H9 (cell line): Measurements from ENCODE around the gene NFATC4. TPM values are rescaled to one million over a fixed set of nuclear protein-coding genes. Genes with fewer than 3 reads are reported as not detected.
A peak's percentile ranks its signal among the peaks of the same experiment; 100 is the strongest.

ENCODE experiments used
- DNase-seq: peaks from one replicate; pipeline ENCODE4 v3.0.0-alpha.2; 2017
- H2AFZ ChIP-seq: one replicate; pipeline ENCODE4 v1.6.1; 2013; ENCODE audit warnings: mild to moderate bottlenecking, low read length, control low read depth, moderate library complexity
- H2AK5ac ChIP-seq: 2 replicates; pipeline ENCODE4 v1.6.1; 2013; ENCODE audit warnings: low read length, control low read depth, mixed read lengths; ENCODE audit not compliant: insufficient read length
- H2BK120ac ChIP-seq: one replicate; pipeline ENCODE4 v1.6.1; 2013; ENCODE audit warnings: low read depth, mild to moderate bottlenecking, low read length, control low read depth, inconsistent platforms; ENCODE audit not compliant: poor library complexity, severe bottlenecking
- H2BK12ac ChIP-seq: 2 replicates; pipeline ENCODE4 v1.6.1; 2013; ENCODE audit warnings: low read length, control low read depth, mixed read lengths, low read depth; ENCODE audit not compliant: insufficient read length
- H2BK15ac ChIP-seq: 2 replicates; pipeline ENCODE4 v1.6.1; 2013; ENCODE audit warnings: low read depth, low read length, control low read depth
- H2BK20ac ChIP-seq: one replicate; pipeline ENCODE4 v1.6.1; 2013; ENCODE audit warnings: low read depth, mild to moderate bottlenecking, low read length, control low read depth, inconsistent platforms; ENCODE audit not compliant: poor library complexity, severe bottlenecking
- H2BK5ac ChIP-seq: 2 replicates; pipeline ENCODE4 v1.6.1; 2013; ENCODE audit warnings: low read length, control low read depth, mixed read lengths; ENCODE audit not compliant: insufficient read length
- H3K14ac ChIP-seq: 2 replicates; pipeline ENCODE4 v1.6.1; 2013; ENCODE audit warnings: low read length, control low read depth; ENCODE audit not compliant: insufficient read depth
- H3K18ac ChIP-seq: 2 replicates; pipeline ENCODE4 v1.6.1; 2013; ENCODE audit warnings: low read depth, mild to moderate bottlenecking, mixed read lengths, low read length, control low read depth; ENCODE audit not compliant: insufficient read length
- H3K23ac ChIP-seq: 2 replicates; pipeline ENCODE4 v1.6.1; 2013; ENCODE audit warnings: low read length, control low read depth, mixed read lengths, low read depth; ENCODE audit not compliant: insufficient read length
- H3K23me2 ChIP-seq: 2 replicates; pipeline ENCODE4 v1.6.1; 2013; ENCODE audit warnings: low read depth, mild to moderate bottlenecking, mixed read lengths, low read length, control low read depth; ENCODE audit not compliant: insufficient read length, poor library complexity, severe bottlenecking
- H3K27ac ChIP-seq: 2 replicates; pipeline ENCODE4 v1.5.1; 2013; ENCODE audit warnings: low read length, control low read depth, mixed read lengths, low read depth; ENCODE audit not compliant: insufficient read length
- H3K27me3 ChIP-seq: 2 replicates; pipeline ENCODE4 v1.6.1; 2013; ENCODE audit warnings: low read length, control low read depth, inconsistent platforms; ENCODE audit not compliant: insufficient read depth
- H3K4ac ChIP-seq: 2 replicates; pipeline ENCODE4 v1.6.1; 2013; ENCODE audit warnings: low read depth, mild to moderate bottlenecking, control low read depth, inconsistent platforms, low read length, moderate library complexity
- H3K4me1 ChIP-seq: 2 replicates; pipeline ENCODE4 v1.6.1; 2013; ENCODE audit warnings: low read length, control low read depth, inconsistent platforms; ENCODE audit not compliant: insufficient read depth
- H3K4me2 ChIP-seq: 2 replicates; pipeline ENCODE4 v1.6.1; 2013; ENCODE audit warnings: low read length, control low read depth, mixed read lengths; ENCODE audit not compliant: insufficient read length, insufficient read depth
- H3K56ac ChIP-seq: 2 replicates; pipeline ENCODE4 v1.6.1; 2013; ENCODE audit warnings: low read depth, mild to moderate bottlenecking, mixed read lengths, low read length, control low read depth; ENCODE audit not compliant: insufficient read length
- H3K79me1 ChIP-seq: 2 replicates; pipeline ENCODE4 v1.6.1; 2013; ENCODE audit warnings: low read depth, mild to moderate bottlenecking, moderate library complexity, low read length, control low read depth, inconsistent platforms; ENCODE audit not compliant: insufficient read depth, poor library complexity, severe bottlenecking
- H3K79me2 ChIP-seq: 2 replicates; pipeline ENCODE4 v1.6.1; 2013; ENCODE audit warnings: low read length, control low read depth, inconsistent platforms; ENCODE audit not compliant: insufficient read depth
- H3K9ac ChIP-seq: 2 replicates; pipeline ENCODE4 v1.6.1; 2013; ENCODE audit warnings: low read length, control low read depth, mixed read lengths; ENCODE audit not compliant: insufficient read length; ENCODE audit errors: extremely low read depth
- H3K9me3 ChIP-seq: one replicate; pipeline ENCODE4 v1.6.1; 2013; ENCODE audit warnings: low read depth, low read length, inconsistent platforms; ENCODE audit not compliant: control insufficient read depth
- H3T11ph ChIP-seq: one replicate; pipeline ENCODE4 v1.6.1; 2013; ENCODE audit warnings: mild to moderate bottlenecking, low read length, control low read depth, inconsistent platforms
- H4K20me1 ChIP-seq: one replicate; pipeline ENCODE4 v1.6.1; 2013; ENCODE audit not compliant: control insufficient read depth, insufficient read length, insufficient read depth
- H4K5ac ChIP-seq: 2 replicates; pipeline ENCODE4 v1.6.1; 2013; ENCODE audit warnings: low read depth, mild to moderate bottlenecking, mixed read lengths, low read length, control low read depth; ENCODE audit not compliant: insufficient read length
- H4K8ac ChIP-seq: replicated peaks from 2 replicates; pipeline ENCODE4 v1.6.1; 2013; ENCODE audit warnings: low read length, control low read depth, mixed read lengths, low read depth; ENCODE audit not compliant: insufficient read length
- H4K91ac ChIP-seq: 2 replicates; pipeline ENCODE4 v1.6.1; 2013; ENCODE audit warnings: low read depth, mild to moderate bottlenecking, moderate library complexity, mixed read lengths, low read length, control low read depth; ENCODE audit not compliant: insufficient read length
- H3K27ac Mint-ChIP-seq, 3 experiments: 2 replicates in 2 of 3; 3 replicates in 1 of 3; pipeline ENCODE4 v1.8.0; 2020 to 2021; ENCODE audit warnings: mixed read lengths in 3 of 3, mild to moderate bottlenecking in 1 of 3, moderate library complexity in 1 of 3
- H3K27me3 Mint-ChIP-seq: 2 replicates; pipeline ENCODE4 v1.8.0; 2021; ENCODE audit warnings: low read depth, mild to moderate bottlenecking, moderate library complexity, mixed read lengths
- H3K36me3 Mint-ChIP-seq, 3 experiments: 2 replicates in 2 of 3; 3 replicates in 1 of 3; pipeline ENCODE4 v1.8.0; 2020 to 2021; ENCODE audit warnings: low read depth in 3 of 3, mixed read lengths in 3 of 3; ENCODE audit not compliant: insufficient read depth in 1 of 3
- H3K4me1 Mint-ChIP-seq, 2 experiments: 2 replicates each; pipeline ENCODE4 v1.8.0; 2020; ENCODE audit warnings: mixed read lengths in 2 of 2
- H3K4me3 Mint-ChIP-seq, 2 experiments: 2 replicates in 1 of 2; 3 replicates in 1 of 2; pipeline ENCODE4 v1.8.0; 2020 to 2021; ENCODE audit warnings: mild to moderate bottlenecking in 2 of 2, mixed read lengths in 2 of 2, moderate library complexity in 1 of 2
- H3K9me3 Mint-ChIP-seq, 2 experiments: 2 replicates in 1 of 2; 3 replicates in 1 of 2; pipeline ENCODE4 v1.8.0; 2020; ENCODE audit warnings: mild to moderate bottlenecking in 2 of 2, mixed read lengths in 2 of 2, moderate library complexity in 1 of 2
- CTCF ChIP-seq: fragments of 200-600 bp; sonication (generic); conservative IDR thresholded peaks from 3 replicates; pipeline ENCODE4 v1.8.0; 2021; ENCODE audit warnings: antibody characterized with exemption, mild to moderate bottlenecking
- WGBS: extraction: QIAGEN DNeasy Blood & Tissue Kit; methylation state at CpG from one replicate; pipeline ENCODE4 v1.1.7; 2013; ENCODE audit warnings: missing lambda C conversion rate, low lambda C conversion rate, mixed read lengths; ENCODE audit not compliant: insufficient read length; ENCODE audit errors: extremely low coverage; 5-methylcytosine and 5-hydroxymethylcytosine counted together
- total RNA-seq: library from RNA; stranded (reverse); gene quantifications from 2 replicates; pipeline ENCODE4 v1.2.1, GENCODE V29; 2021

NFATC4 gene
- total RNA-seq, 1 experiment from 2014 or later: 46.4 TPM

DNA sequence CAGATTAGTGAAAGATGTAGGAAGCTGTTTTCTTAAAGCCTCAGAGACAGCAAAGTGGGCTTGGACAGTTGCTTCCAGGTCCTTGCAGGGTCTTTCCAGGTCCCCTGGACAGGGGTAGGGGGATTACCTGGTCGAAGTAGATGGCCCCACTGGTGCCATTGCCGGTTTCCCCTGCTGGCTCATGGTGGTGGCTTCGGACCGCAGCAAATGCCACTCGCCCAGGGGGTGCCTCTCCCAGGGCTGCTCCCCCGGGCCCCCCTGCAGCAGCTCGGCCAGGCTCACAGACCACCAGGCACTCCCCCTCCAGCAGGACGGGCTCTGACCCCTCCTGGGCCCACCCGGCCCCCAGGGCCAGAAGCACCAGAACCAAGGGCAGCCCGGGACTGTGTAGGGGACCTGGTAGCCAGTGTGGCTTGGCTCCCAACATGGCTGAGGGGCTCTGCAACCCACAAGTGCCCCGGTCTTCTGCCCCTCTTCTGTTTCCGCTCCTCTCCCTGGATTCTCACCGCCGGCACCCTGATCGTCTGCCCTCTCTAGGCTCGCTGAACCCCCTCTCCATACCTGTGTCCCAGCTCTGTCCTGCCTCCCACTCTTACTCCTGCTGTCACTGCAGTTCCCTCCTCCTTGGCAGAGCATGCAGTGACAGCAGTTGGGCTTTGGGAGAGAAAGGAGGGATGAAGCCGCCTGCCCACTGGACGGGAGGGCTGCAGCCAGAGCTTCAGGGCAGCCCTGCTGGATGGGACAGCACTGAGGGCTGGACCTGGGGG is 60.8 kb downstream of the NFATC4 start:
- Histone ChIP-seq H4K8ac (no peak overlapping the region), H3K79me1 (no peaks in the 10 kb centered on the region), H4K91ac (no peak overlapping the region), H3K4me2 (peak overlapping the region; percentile 98), H3K56ac (no peak overlapping the region), H2BK15ac (no peak overlapping the region), H2AK5ac (no peak overlapping the region), H3K9ac (no peak overlapping the region), H3K18ac (no peak overlapping the region), H2BK20ac (no peak overlapping the region), H3K27ac (no peak overlapping the region), H3K4me1 (peaks cover 3% of the 10 kb centered on the region; the same call in 1 of the 2 replicates), H3K23me2 (peaks cover 7% of the 10 kb centered on the region), H4K5ac (no peak overlapping the region), H3T11ph (no peak overlapping the region), H4K20me1 (peaks cover 2% of the 10 kb centered on the region), H3K14ac (no peak overlapping the region), H3K27me3 (peaks cover 2% of the 10 kb centered on the region; the same call in 1 of the 2 replicates), H3K79me2 (no peaks in the 10 kb centered on the region), H2BK5ac (no peak overlapping the region), H3K9me3 (no peaks in the 10 kb centered on the region), H3K4ac (no peak overlapping the region), H2AFZ (no peak overlapping the region), H3K23ac (no peak overlapping the region), H2BK12ac (no peak overlapping the region), H2BK120ac (no peak overlapping the region)
- H3K4me1 Mint-ChIP-seq: peaks cover 29 to 30% of the 10 kb centered on the region in 2 experiments
- peaks cover 0 to 18% (median 14%) of the 10 kb centered on the region in 3 experiments; a peak in 5 of 7 replicates for H3K36me3 Mint-ChIP-seq
- H3K9me3 Mint-ChIP-seq: no peaks in the 10 kb centered on the region
- peak overlapping the region; percentile 67 to 84 for H3K4me3 Mint-ChIP-seq
- H3K27me3 Mint-ChIP-seq: peaks cover 8% of the 10 kb centered on the region
- TF ChIP-seq CTCF: no peak
- no peak for DNase-seq
- H3K27ac Mint-ChIP-seq: peak overlapping the region in 1 of 3 experiments; percentile 75; a peak in 1 of 7 replicates
- no CpG with 5 or more reads among the region's 18 CpGs for WGBS

Other genes with a start within 250 kb of the NFATC4 start
- gene FITM1, start 237.5 kb upstream of the NFATC4 start, total RNA-seq: 0.31 and 0.72 TPM in 2 replicates
- 109 TPM in 2 replicates for gene PSME1, start 232.0 kb upstream of the NFATC4 start, total RNA-seq
- 52.9 and 55.9 TPM in 2 replicates for gene EMC9, start 226.6 kb upstream of the NFATC4 start, total RNA-seq
- 125 and 126 TPM in 2 replicates for gene PSME2, start 221.6 kb upstream of the NFATC4 start, total RNA-seq
- gene RNF31, start 220.7 kb upstream of the NFATC4 start, total RNA-seq: 67.8 and 87.3 TPM in 2 replicates
- 20.9 and 27.6 TPM in 2 replicates for gene IRF9, start 206.9 kb upstream of the NFATC4 start, total RNA-seq
- gene REC8, start 196.1 kb upstream of the NFATC4 start, total RNA-seq: 58.0 and 58.5 TPM in 2 replicates
- gene IPO4, start 179.4 kb upstream of the NFATC4 start, total RNA-seq: 114 and 116 TPM in 2 replicates
- 31.6 and 31.8 TPM in 2 replicates for gene TM9SF1, start 172.7 kb upstream of the NFATC4 start, total RNA-seq
- not detected in 2 replicates for gene TSSK4, start 162.5 kb upstream of the NFATC4 start, total RNA-seq
- gene CHMP4A, start 154.7 kb upstream of the NFATC4 start, total RNA-seq: 42.0 and 46.2 TPM in 2 replicates
- 18.8 and 19.0 TPM in 2 replicates for gene MDP1, start 152.1 kb upstream of the NFATC4 start, total RNA-seq
- gene NEDD8, start 135.8 kb upstream of the NFATC4 start, total RNA-seq: 214 and 225 TPM in 2 replicates
- gene GMPR2, start 135.3 kb upstream of the NFATC4 start, total RNA-seq: 84.7 and 86.9 TPM in 2 replicates
- 41.3 and 47.6 TPM in 2 replicates for gene TINF2, start 125.6 kb upstream of the NFATC4 start, total RNA-seq
- gene TGM1, start 105.0 kb upstream of the NFATC4 start, total RNA-seq: 1.8 and 2.9 TPM in 2 replicates
- 25.6 and 26.1 TPM in 2 replicates for gene RABGGTA, start 96.6 kb upstream of the NFATC4 start, total RNA-seq
- 18.2 and 19.1 TPM in 2 replicates for gene DHRS1, start 68.4 kb upstream of the NFATC4 start, total RNA-seq
- gene NOP9, start 68.3 kb upstream of the NFATC4 start, total RNA-seq: 34.7 and 35.0 TPM in 2 replicates
- gene CIDEB, start 60.2 kb upstream of the NFATC4 start, total RNA-seq: not detected in 2 replicates
- 13.0 and 13.4 TPM in 2 replicates for gene LTB4R2, start 58.0 kb upstream of the NFATC4 start, total RNA-seq
- gene LTB4R, start 56.7 kb upstream of the NFATC4 start, total RNA-seq: 8.9 and 9.2 TPM in 2 replicates
- 0.09 and 0.53 TPM in 2 replicates for gene ADCY4, start 33.1 kb upstream of the NFATC4 start, total RNA-seq
- 0.35 TPM in 1 of 2 replicates, not detected in the other for gene RIPK3, start 28.2 kb upstream of the NFATC4 start, total RNA-seq
- gene NYNRIN, start 30.8 kb downstream of the NFATC4 start, total RNA-seq: 18.1 and 18.7 TPM in 2 replicates
- 0.39 and 0.44 TPM in 2 replicates for gene CBLN3, start 61.5 kb downstream of the NFATC4 start, total RNA-seq
- 30.0 and 31.3 TPM in 2 replicates for gene KHNYN, start 61.8 kb downstream of the NFATC4 start, total RNA-seq
- 56.2 and 65.0 TPM in 2 replicates for gene SDR39U1, start 74.6 kb downstream of the NFATC4 start, total RNA-seq
- gene CMA1, start 140.1 kb downstream of the NFATC4 start, total RNA-seq: not detected in 2 replicates
- not detected in 2 replicates for gene CTSG, start 208.1 kb downstream of the NFATC4 start, total RNA-seq
- not detected in 2 replicates for gene GZMH, start 241.5 kb downstream of the NFATC4 start, total RNA-seq